Measurements from ENCODE around the gene DUSP1. TPM values are rescaled to one million over a fixed set of nuclear protein-coding genes. Genes with fewer than 3 reads are reported as not detected.

Gene DUSP1
- total RNA-seq, 1 experiment from 2014 or later: 16.6 TPM

DNA sequence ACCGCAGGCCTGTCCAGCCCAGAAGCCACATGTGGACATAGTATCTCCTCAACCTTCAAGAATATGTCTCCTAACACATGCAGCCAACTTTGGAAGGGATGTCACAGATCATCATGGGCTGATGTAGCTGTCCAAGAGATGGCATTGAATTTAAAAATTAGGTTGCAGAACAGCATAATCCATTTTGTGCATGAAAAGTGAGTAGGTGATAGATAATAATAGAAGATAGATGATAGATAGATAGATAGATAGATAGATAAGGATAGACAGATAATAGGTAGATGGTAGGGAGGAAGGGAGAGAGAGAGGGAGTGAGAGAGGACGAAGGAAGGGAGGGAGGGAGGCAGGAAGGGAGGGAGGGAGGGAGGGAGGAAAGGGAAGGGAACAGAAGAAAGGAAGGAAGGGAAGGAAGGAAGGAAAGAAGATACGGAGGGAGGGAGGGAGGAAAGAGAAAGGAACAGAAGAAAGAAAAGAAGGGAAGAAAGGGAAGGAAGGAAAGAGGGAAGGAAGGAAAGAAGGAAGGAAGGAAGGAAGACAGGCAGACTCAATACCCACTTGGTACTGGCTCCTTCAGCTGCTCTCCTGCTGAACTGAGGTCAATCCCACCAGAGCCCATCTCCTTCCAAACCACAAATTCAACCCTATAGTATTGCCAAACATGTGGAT is 34.2 kb upstream of the DUSP1 start:
- 0 out of 4 replicates have a peak, but pooled peaks cover 0 to 5% of the 10 kb centered on the region in 2 experiments for H3K9me3 ChIP-seq (ENCODE audit: control insufficient read depth in 1 of 2, insufficient read depth in 1 of 2, low read depth in 1 of 2, low read length in 2 of 2)
- no peak overlapping the region for H3K4me2 ChIP-seq (ENCODE audit: low read length)
- H3K9ac ChIP-seq (ENCODE audit: low read length): no peak overlapping the region
- ChIA-PET CTCF (no interaction called here), RAD21 (ENCODE audit: low non-redundant PET in 1 of 2, low total read pairs in 2 of 2, uncharacterized antibody in 2 of 2, unreplicated experiment in 2 of 2) (no interaction called here), POLR2A (interaction anchor here (0.6 kb wide), 1 partner anchor 12 kb away, joined by 3 read pairs; no protein-coding TSS in a partner anchor)
- intact Hi-C loops (cut with micrococcal nuclease): no loop called here
- no peaks in the 10 kb centered on the region for H3K27me3 ChIP-seq (ENCODE audit: insufficient read depth, low read length)
- no peaks in the 10 kb centered on the region for H3K36me3 ChIP-seq (ENCODE audit: control insufficient read depth in 1 of 2, insufficient read depth in 2 of 2, low read length in 2 of 2)
- TF ChIP-seq EZH2 (IDR thresholded peaks at IDR 0.05) (no peak), RAD21 (IDR thresholded peaks at IDR 0.05; ENCODE audit: low read depth) (no peak), CEBPB (IDR thresholded peaks at IDR 0.05; ENCODE audit: low read depth) (no peak), ATF3 (IDR thresholded peaks at IDR 0.05) (no peak), SRF (IDR thresholded peaks at IDR 0.05; ENCODE audit: low read depth) (no peak), EGR1 (IDR thresholded peaks at IDR 0.05; ENCODE audit: low read depth) (no peak), TCF7L2 (IDR thresholded peaks at IDR 0.05; ENCODE audit: borderline replicate concordance, extremely low read depth, insufficient read depth, insufficient read length) (no peak), FOSL1 (IDR thresholded peaks at IDR 0.05; ENCODE audit: low read depth) (no peak), MAX (IDR thresholded peaks at IDR 0.05) (no peak), SP1 (IDR thresholded peaks at IDR 0.05; ENCODE audit: low read depth) (no peak), REST (IDR thresholded peaks at IDR 0.05; ENCODE audit: low read depth) (no peak)
- no peak overlapping the region for H2AFZ ChIP-seq (ENCODE audit: low read depth, low read length, poor library complexity, severe bottlenecking)
- no peaks in the 10 kb centered on the region for H3K79me2 ChIP-seq (ENCODE audit: insufficient read depth, low read length)
- H4K20me1 ChIP-seq (ENCODE audit: insufficient read depth): no peaks in the 10 kb centered on the region
- H3K9me2 ChIP-seq (ENCODE audit: insufficient read depth): no peaks in the 10 kb centered on the region
- H3K4me1 ChIP-seq (ENCODE audit: control insufficient read depth in 1 of 2, insufficient read depth in 2 of 2, low read length in 2 of 2): peaks cover 28 to 50% of the 10 kb centered on the region in 2 experiments
- H3K27ac ChIP-seq (ENCODE audit: low read depth, low read length): no peak overlapping the region
- no TSS peak for BruUV-seq (replicated peaks)
- H3K4me3 ChIP-seq (replicated peaks in 1 of 2; ENCODE audit: low read depth in 1 of 2, low read length in 2 of 2): no peak overlapping the region
- ATAC-seq (no peak), DNase-seq (ENCODE audit: low read depth, low spot score) (no peak)

Data from HCT116 (cell line).